K562 (cell line): ENCODE measurements around the gene SH3PXD2B.

Source experiments
- ESRRA ChIP-seq: fragments of 450-650 bp; IDR thresholded peaks from 2 replicates; pipeline ENCODE4 v1.6.1; 2014; ENCODE audit warnings: low read depth, mild to moderate bottlenecking, moderate library complexity, borderline replicate concordance
- SRF ChIP-seq, 2 experiments: fragments of 250-450, 450-650 bp in 1 of 2; sonication (Bioruptor Pico) in 1 of 2; sonication (generic) in 1 of 2; formaldehyde crosslinking; IDR thresholded peaks; 2 replicates each; pipeline versions ENCODE4 v1.5.0 to v1.5.1; 2020 to 2022; ENCODE audit warnings: mild to moderate bottlenecking in 1 of 2, missing genetic modification reagents in 1 of 2
- TAF7 ChIP-seq: fragments of 450-650 bp; IDR thresholded peaks from 2 replicates; pipeline ENCODE4 v1.6.1; 2016; ENCODE audit warnings: missing genetic modification characterization, missing compliant biosample characterization
- TARDBP ChIP-seq: fragments of 450-650 bp; IDR thresholded peaks from 2 replicates; pipeline ENCODE4 v1.6.1; 2016
- THAP7 ChIP-seq: fragments of 250-450 bp; sonication (Bioruptor Pico); IDR thresholded peaks from 2 replicates; pipeline ENCODE4 v1.5.0; 2021
- ZNF780A ChIP-seq: fragments of 250-450 bp; sonication (Bioruptor Pico); IDR thresholded peaks from 2 replicates; pipeline ENCODE4 v1.5.0; 2021; ENCODE audit warnings: mild to moderate bottlenecking

- TF ChIP-seq TARDBP, result no peak
- TF ChIP-seq ESRRA, result no peak
- no peak for TF ChIP-seq TAF7 (tag)
- TF ChIP-seq SRF (CRISPR knock-in tag; IDR thresholded peaks at IDR 0.05), result no peak
- no peak for TF ChIP-seq THAP7 (CRISPR knock-in tag)
- no peak for TF ChIP-seq ZNF780A (CRISPR knock-in tag)
Observed at GRCh38 chr5:172458976-172459782, 4.9 kb upstream of the SH3PXD2B start.
